GM21717 (cell line): ENCODE results near the gene STMP1.

Experiments
- ATAC-seq: cut with Tn5 transposase; IDR thresholded peaks from one replicate; pipeline ENCODE4 v1.9.1; 2021; ENCODE audit warnings: mild to moderate bottlenecking, moderate library complexity; ENCODE audit not compliant: unreplicated experiment

The STMP1 gene

DNA sequence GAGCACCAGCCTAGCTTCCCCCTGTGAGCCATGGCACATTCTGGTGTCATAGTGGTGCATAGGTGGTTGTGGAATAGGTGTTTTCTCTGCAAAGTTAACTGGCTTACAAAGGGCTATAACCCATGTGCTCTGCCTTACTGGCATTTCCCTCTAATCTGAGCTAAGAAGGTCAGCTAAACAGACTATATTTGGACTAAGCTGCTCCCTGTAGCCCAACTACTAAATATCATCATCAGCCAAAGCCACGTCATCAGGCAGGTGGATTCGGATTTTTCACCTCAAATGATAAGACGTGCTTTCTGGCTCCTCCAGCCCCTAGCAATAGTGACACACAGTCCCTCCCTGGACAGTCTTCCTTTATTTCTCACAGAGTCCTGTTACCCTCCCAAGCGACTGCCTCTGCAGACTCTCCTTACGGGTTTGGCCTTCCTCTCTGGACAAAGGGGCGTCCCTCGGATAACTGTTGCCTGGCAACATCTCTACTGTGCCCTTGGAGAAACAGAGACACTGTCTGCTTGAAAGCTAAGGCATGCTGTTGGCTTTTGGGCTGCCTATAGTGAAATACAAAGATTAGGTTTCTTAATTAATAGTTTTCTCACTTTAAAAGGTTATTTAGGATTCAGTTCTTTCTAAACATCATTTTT is 56.6 kb downstream of the STMP1 start:
- ATAC-seq, result no peak

DNA sequence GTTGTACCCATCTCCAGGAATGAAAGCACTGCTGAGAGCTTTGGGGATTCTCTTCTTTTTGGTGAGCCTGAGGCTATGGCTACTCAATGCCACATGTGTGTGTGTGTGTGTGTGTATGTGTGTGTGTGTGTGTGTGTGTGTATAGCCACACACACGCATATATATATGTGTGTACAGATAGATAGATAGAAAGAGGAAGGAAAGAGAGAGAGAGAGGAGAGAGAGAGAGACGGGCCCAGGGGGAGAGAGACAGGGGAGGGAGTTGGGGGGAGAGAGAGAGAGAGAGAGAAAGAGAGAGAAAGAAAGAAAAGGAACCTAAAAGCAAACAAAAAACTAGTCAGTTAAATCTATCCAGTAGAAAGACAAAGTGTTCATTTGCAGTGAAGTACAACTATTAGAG is 57.4 kb downstream of the STMP1 start:
- no peak for ATAC-seq

DNA sequence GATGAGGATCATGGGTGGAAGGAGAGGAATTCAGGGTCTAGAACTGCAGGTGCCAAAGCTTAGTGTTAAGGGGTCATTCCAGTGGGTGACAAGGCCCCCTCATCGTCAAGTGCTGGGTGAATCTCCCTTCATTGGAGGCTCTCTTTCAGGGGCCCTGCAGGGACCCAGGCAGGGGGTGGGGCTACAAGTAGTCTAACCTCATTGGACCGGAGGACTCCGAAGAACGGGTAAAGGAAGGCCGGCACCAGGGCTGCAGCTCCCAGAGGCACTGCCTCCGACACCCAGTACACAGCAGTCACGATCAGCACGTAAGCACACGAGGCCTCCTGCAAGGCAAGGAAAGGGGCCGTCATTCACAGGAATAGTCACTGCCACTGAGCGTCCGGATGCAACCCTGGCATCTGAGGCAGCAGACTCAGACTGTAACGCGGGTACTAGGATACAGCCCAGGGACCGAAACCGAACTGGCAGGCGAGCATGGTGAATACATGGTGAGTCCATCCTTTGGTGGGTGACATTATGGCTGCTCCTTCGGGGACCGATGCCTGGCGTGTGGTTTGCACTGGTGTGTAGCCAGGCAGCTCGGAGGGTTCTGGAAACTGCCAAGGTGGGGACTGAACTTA is 59.0 kb downstream of the STMP1 start:
- no peak for ATAC-seq

DNA sequence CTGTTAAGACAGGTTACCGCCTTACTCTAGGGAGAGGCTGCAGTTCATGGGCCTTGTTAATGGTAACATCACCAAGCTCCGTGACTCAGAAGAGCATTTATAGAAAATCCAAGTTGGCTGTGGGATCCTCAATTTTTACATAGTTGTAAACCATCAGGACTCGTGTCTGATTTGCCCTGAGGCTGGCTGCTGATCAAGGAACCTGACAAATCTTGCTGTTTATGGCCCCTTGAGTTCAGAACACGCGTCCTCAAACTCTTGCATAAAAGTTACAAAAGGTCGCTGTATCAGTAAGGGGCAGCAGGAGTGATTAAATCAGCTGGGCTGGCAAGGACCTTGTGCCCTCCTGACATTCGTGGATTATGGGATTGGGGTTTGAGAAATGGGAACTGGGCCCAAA is 61.1 kb downstream of the STMP1 start:
- no peak for ATAC-seq
